Stimulated activated CD8-positive, alpha-beta memory T cell treated with anti-CD3 and anti-CD28 coated beads, Interleukin-4, amount 100 ng/mL, for 1 hour (primary cell): Measurements from ENCODE around the gene PIK3CB.
"Not testable (repeated sequence)": the region's sequence is repeated elsewhere in the genome, so short reads cannot be mapped to it uniquely, and the experiment has no call there.

ENCODE experiments used
- DNase-seq, 2 donors: peaks; one replicate each; pipeline ENCODE4 v3.0.0-alpha.2; 2020; ENCODE audit warnings: low read depth in 2 of 2, low spot score in 1 of 2

Gene PIK3CB

DNA sequence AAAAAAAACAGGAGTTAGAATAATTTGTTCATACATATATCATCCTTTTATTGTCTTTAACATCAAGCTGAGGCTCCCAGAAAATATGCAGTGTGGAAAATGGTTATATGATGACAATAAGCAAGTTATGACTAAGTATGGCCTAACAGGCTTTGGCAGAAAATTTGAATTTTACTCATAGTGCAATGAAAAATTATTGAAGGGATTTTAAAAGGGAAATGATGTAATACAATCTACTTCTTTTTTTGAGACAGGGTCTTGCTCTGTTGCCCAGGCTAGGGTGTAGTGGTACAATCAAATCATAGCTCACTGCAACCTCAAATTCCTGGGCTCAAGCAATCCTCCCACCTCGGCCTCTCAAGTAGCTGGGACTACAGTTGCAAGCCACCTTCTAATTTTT lies 147.5 kb downstream of the PIK3CB start:
- no peak for DNase-seq

GRCh38 chr3:138686771-138687221 lies 147.9 kb downstream of the PIK3CB start:
- no peak for DNase-seq

- DNase-seq = no peak
Measured at GRCh38 chr3:138684396-138684795, 150.3 kb downstream of the PIK3CB start.

- no peak for DNase-seq
Measured at GRCh38 chr3:138682648-138683047, 152.1 kb downstream of the PIK3CB start.

GRCh38 chr3:138681463-138682220 lies 153.1 kb downstream of the PIK3CB start:
- DNase-seq = no peak

- not testable (repeated sequence) for DNase-seq
Measured at GRCh38 chr3:138680974-138681373, 153.8 kb downstream of the PIK3CB start.

DNA sequence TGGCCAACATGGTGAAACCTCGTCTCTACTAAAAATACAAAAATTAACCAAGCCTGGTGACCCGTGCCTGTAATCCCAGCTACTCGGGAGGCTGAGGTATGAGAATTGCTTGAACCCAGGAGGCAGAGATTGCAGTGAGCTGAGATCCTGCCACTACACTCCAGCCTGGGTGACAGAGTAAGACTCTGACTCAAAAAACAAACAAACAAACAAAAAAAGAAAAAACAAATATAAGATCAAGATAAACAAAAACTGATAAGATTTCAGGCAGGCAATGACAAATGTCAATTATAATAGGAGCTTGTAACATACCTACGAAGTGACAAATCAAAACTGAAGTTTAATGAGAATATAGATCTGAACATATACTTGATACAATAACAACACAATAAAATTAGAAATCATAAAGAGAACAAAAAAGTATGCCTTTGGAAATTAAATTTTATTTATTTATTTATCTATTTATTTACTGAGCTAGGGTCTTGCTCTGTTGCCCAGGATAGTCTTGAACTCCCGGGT lies 155.8 kb downstream of the PIK3CB start:
- no peak for DNase-seq

- DNase-seq = no peak
Measured at GRCh38 chr3:138678086-138678485, 156.6 kb downstream of the PIK3CB start.

DNA sequence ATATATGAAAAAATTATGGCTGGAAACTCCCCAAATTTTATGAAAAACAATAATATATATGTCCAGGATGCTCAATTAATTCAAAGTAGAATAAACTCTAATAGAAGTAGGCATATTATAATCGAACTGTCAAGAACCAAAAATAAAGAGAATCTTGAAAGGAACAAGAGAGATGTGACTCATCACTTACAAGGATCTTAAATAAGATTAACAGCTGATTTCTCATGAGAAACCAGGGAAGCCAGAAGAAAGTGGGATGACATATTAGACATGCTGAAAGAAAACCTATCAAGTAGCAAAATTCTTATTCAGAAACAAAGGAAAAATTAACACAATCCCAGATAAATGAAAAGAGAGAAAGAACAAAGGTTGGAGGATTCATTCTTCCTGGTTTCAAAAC lies 159.3 kb downstream of the PIK3CB start:
- no peak for DNase-seq

GRCh38 chr3:138673641-138674530 lies 160.8 kb downstream of the PIK3CB start:
- no peak for DNase-seq

DNA sequence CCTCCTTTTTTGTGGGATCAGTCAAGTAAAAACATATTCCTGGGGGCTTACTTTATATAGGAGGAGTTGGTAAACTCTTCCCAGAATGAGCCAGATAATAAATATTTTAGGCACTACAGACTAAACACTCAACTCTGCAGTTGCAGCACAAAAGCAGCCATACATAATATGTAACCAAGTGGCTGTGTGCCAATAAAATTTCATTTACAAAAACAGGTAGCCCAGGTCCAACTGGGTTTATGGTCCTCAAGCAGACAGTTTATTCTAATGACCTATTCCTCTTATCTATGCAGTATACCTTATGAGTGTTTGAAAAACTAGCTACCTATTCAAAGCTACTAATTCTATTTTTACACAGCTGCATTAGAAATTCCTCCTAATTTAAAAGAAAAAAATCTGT lies 164.3 kb downstream of the PIK3CB start:
- no peak for DNase-seq

GRCh38 chr3:138668107-138668506 lies 166.6 kb downstream of the PIK3CB start:
- DNase-seq = no peak

GRCh38 chr3:138657508-138657907 lies 177.2 kb downstream of the PIK3CB start:
- DNase-seq = no peak

- DNase-seq = no peak
Measured at GRCh38 chr3:138653567-138653966, 181.2 kb downstream of the PIK3CB start.

DNA sequence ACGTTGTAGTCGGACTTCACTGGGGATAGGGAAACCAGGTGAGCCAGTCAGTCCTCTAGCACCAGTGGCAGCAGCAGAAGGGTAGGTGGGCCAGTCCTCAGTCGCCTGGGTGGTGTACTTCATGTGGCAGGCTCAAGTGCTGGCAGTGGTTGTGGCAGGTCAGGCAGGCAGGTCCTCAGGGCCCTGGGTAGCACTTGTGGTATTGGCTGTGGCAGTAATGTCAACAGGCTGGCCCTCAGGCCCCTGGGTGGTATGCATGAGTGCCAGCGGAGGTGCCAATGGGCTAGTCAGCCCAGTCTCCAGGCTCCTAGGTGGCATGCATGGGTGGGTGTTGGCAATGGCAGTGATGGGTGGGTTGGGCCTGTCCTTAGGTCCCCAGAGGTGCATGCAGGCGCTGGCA lies 185.6 kb downstream of the PIK3CB start:
- no peak for DNase-seq

GRCh38 chr3:138646513-138646912 lies 188.2 kb downstream of the PIK3CB start:
- DNase-seq = no peak

DNA sequence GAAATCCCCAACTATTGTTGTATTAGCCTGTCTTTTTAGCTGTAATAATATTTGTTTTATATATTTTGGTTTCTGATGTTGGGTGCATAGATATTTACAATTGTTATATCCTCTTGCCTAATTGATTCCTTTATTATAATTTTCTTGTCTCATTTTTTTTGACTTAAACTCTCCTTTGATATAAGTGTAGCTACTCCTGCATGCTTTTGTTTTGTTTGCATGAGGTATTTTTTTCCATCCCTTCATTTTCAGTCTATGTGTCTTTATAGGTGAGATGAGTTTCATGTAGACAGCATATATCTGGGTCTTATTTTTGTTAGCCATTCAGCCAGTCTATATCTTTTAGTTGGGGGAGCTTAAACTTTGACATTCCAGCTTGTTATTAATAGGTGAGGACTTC lies 188.7 kb downstream of the PIK3CB start:
- DNase-seq = no peak

DNA sequence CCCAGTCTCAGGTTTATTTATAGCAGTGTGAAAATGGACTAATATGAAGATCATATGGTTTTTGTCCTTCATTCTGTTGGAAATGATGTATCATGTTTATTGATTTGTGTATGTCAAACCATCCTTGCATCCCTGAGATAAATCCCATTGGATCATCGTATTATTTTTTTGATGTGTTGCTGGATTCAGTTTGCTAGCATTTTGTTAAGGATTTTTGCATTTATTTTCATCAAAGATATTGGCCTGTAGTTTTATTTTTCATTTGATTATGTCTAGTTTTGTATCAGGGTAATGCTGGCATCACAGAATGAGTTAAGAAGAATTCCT lies 191.8 kb downstream of the PIK3CB start:
- DNase-seq = no peak

DNA sequence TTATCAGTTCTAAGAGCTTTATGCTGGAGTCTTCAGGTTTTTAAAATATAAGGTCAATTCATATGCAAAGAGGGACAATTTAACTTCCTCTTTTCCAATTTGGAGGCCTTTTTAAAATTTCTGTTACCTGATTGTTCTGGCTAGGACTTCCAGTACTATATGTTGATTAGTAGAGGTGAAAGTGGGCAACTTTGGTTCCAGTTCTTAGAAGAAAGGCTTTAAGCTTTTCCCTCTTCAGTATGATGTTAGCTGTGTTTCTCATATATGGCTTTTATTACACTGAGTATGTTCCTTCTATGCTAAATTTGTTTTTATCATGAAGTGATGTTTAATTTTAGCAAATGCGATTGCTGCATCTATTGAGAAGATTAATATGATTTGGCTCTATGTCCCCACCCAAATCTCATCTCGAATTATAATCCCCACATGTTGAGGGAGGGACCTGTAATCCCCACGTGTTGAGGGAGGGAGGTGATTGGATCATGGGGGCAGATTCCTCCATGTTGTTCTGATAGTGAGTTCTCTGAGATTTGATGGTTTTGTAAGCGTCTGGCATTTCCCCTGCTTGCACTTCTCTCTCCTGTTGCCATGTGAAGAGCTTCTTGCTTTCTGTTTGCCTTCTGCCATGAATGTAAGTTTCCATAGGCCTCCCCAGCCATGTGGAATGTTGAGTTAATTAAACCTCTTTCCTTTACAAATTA lies 192.4 kb downstream of the PIK3CB start:
- no peak for DNase-seq

GRCh38 chr3:138640537-138640936 lies 194.2 kb downstream of the PIK3CB start:
- no peak for DNase-seq

- no peak for DNase-seq
Measured at GRCh38 chr3:138638641-138639040, 196.1 kb downstream of the PIK3CB start.

DNA sequence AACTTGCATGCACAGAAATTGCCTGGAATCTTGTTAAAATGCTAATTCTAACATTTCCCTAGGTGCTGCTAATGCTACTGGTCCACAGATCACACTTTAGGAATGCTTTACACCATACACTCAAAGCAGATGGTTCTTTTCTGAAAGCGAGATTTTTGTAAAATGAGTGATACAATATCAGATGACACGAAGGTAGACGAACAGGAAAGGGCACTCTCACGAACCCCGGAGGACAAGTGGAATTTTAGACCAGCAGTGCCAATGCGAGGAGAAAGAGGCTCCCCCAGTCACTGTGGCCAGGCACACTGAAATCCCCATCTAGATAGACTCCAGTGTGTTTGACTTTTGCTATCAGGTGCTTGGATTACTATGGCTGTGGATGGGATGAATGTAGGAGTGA lies 205.2 kb downstream of the PIK3CB start:
- no peak for DNase-seq
